Heart right ventricle (tissue), 16 donors: ENCODE results near the gene FAM171A2. TPM values are rescaled to one million over a fixed set of nuclear protein-coding genes. Genes with fewer than 3 reads are reported as not detected.

ENCODE experiments used
- ATAC-seq, 8 donors: fragments of 200-7000 bp; cut with Tn5 transposase; one replicate each; pipeline ENCODE4 v1.9.1; 2020; ENCODE audit warnings: mild to moderate bottlenecking in 8 of 8, moderate library complexity in 8 of 8, moderate number of reproducible peaks in 1 of 8
- DNase-seq, 2 donors: peaks; one replicate each; pipeline ENCODE4 v3.0.0-alpha.2; 2020
- H3K27ac ChIP-seq, 10 donors: fragments of 200-600 bp; sonication (generic) in 2 of 10; one replicate each; pipeline versions ENCODE4 v1.5.0 to v1.8.0; 2020 to 2022; ENCODE audit warnings: mild to moderate bottlenecking in 3 of 10
- H3K27me3 ChIP-seq, 7 donors: fragments of 200-600 bp; one replicate each; pipeline ENCODE4 v1.8.0; 2021 to 2022; ENCODE audit warnings: mild to moderate bottlenecking in 2 of 7
- H3K36me3 ChIP-seq, 9 donors: fragments of 200-600 bp; sonication (generic) in 1 of 9; one replicate each; pipeline versions ENCODE4 v1.5.0 to v1.8.0; 2020 to 2022; ENCODE audit warnings: mild to moderate bottlenecking in 2 of 9
- H3K4me1 ChIP-seq, 9 donors: fragments of 200-600 bp; sonication (generic) in 1 of 9; one replicate each; pipeline versions ENCODE4 v1.5.0 to v1.8.0; 2020 to 2022; ENCODE audit warnings: mild to moderate bottlenecking in 4 of 9
- H3K4me3 ChIP-seq, 10 donors: fragments of 200-600 bp; sonication (generic) in 2 of 10; one replicate each; pipeline versions ENCODE4 v1.5.0 to v1.8.0; 2020 to 2022; ENCODE audit warnings: mild to moderate bottlenecking in 7 of 10, moderate library complexity in 2 of 10
- H3K9me3 ChIP-seq, 11 donors: fragments of 200-600 bp in 10 of 11; sonication (generic) in 2 of 11; one replicate each; pipeline versions ENCODE4 v1.5.0 to v1.8.0; 2013 to 2022; ENCODE audit warnings: mild to moderate bottlenecking in 2 of 11, control low read depth in 1 of 11, moderate library complexity in 1 of 11
- WGBS, 2 donors: extraction: QIAGEN DNeasy Blood & Tissue Kit; methylation state at CpG; one replicate each; pipeline ENCODE4 v1.1.7; 2013; ENCODE audit warnings: inconsistent platforms in 1 of 2; 5-methylcytosine and 5-hydroxymethylcytosine counted together
- intact Hi-C, 10 donors: fragments of 100-400 bp; cut with DNase I; formaldehyde crosslinking; loops; one replicate each; pipeline versions ENCODE4 v1.11.1 to v1.14.2; 2022
- polyA plus RNA-seq, 2 donors: library from polyadenylated mRNA; stranded (reverse); fragments of 200-250 nt; gene quantifications; one replicate each; pipeline ENCODE4 v1.2.3, GENCODE V29; 2013
- total RNA-seq, 10 donors: library from RNA; stranded (reverse); fragmentation: NEBNext Ultra II Directional in 3 of 10; extraction: Animal tissue kit (Norgen Biotek cat#: 25700) in 3 of 10; gene quantifications; one replicate each; pipeline versions ENCODE4 v1.2.1 to v1.2.4, GENCODE V29; 2021 to 2023
- TF ChIP-seq, protein P1 (sequence below), 9 donors: fragments of 200-600 bp; sonication (generic) in 2 of 9; IDR thresholded peaks; one replicate each; pipeline versions ENCODE4 v1.5.0 to v1.8.0; 2021 to 2022; ENCODE audit warnings: antibody characterized with exemption in 9 of 9, mild to moderate bottlenecking in 5 of 9, moderate library complexity in 1 of 9
- donor health status: Arrhythmogenic right ventricular cardiomyopathy.
- donor health status: ischemic (EF 13 %, LVEDD 7.1; RV severe dilation, severe dysfunction).
- donor health status: healthy with polysubstance abuse.
- donor health status: DM: no; HTN: yes; CAD: no.
- donor health status: DM: no; HTN: no; CAD: no.
- donor health status: ischemic (EF 25% LVEDD 6.9; RV normal size, moderate dysfunction).
- donor health status: ischemic (EF 25% LVEDD 5.7; RV mildly dilated, moderate dysfunction).
- donor health status: healthy.
- donor health status: DM: yes; HTN: yes; CAD: no.
- donor health status: Ischemic cardiomyopathy.
- donor health status: ischemic (EF 35%, LVEDD 5.7; RV mildly dilated, moderate dysfunction).
- donor health status: nonischemic (EF 11% LVEDD 7.7; RV severe dilation, severe dysfunction).
- donor health status: DM: yes; HTN: yes; CAD: no.
- donor health status: PGD.
- donor health status: ischemic (EF 29% LVEDD 5.4; RV normal size, mild dysfunction).
- donor health status: nonischemic (EF 23%, LVEDD 6.1; RV moderate dilation, normal function).

Gene FAM171A2
- total and polyA plus RNA-seq, 12 donors, result 0.25 to 0.95 (median 0.46) TPM

DNA sequence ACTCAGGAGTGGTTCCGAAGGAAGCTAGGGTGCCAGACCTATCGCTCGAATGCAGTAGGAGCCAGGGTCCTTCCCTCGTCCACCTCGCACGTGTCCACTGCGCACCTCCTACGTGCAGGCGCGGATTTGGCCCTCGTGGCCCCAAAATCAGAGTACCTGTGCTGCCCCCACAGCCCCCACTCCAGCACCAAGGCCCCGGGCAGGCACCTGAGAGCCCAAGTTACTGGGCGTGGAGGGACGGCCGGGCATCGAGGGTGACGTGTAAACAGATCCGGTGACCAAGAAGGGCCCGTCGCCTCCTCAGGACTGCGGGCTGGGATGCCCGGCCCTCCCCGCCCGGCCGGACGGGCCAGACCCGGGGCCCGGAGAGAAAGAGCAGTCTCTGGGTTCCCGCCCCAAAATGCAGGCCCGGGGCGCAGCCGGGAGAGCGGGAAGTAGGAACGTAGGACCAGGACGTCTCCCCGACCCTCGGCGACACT, 39.5 kb downstream of the FAM171A2 start:
- TF ChIP-seq, protein P1, sequence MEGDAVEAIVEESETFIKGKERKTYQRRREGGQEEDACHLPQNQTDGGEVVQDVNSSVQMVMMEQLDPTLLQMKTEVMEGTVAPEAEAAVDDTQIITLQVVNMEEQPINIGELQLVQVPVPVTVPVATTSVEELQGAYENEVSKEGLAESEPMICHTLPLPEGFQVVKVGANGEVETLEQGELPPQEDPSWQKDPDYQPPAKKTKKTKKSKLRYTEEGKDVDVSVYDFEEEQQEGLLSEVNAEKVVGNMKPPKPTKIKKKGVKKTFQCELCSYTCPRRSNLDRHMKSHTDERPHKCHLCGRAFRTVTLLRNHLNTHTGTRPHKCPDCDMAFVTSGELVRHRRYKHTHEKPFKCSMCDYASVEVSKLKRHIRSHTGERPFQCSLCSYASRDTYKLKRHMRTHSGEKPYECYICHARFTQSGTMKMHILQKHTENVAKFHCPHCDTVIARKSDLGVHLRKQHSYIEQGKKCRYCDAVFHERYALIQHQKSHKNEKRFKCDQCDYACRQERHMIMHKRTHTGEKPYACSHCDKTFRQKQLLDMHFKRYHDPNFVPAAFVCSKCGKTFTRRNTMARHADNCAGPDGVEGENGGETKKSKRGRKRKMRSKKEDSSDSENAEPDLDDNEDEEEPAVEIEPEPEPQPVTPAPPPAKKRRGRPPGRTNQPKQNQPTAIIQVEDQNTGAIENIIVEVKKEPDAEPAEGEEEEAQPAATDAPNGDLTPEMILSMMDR (IDR thresholded peaks at IDR 0.05), result no peak
- intact Hi-C loops, result loop anchor here in 8 of 10 donors (1.0 to 5.0 kb wide), 7 partner anchors 42 to 112 kb away; partner anchors contain the start of gene UBTF (in 2 of the 8)
- Histone ChIP-seq H3K9me3 (no peaks in the 10 kb centered on the region), H3K36me3 (peaks cover 0 to 37% (median 24%) of the 10 kb centered on the region in 9 donors), H3K4me1 (peaks cover 9 to 41% (median 35%) of the 10 kb centered on the region in 9 donors), H3K27ac (peak overlapping the region in 9 of 10 donors; percentile 79 to 98 (median 96)), H3K4me3 (peak overlapping the region; percentile 90 to 100 (median 98)), H3K27me3 (no peaks in the 10 kb centered on the region)
- ATAC-seq (peak in 1 of 8 donors; percentile 5), DNase-seq (no peak)
- 1% methylated on average over 38 of the region's 38 CpGs for WGBS, 2 donors

DNA sequence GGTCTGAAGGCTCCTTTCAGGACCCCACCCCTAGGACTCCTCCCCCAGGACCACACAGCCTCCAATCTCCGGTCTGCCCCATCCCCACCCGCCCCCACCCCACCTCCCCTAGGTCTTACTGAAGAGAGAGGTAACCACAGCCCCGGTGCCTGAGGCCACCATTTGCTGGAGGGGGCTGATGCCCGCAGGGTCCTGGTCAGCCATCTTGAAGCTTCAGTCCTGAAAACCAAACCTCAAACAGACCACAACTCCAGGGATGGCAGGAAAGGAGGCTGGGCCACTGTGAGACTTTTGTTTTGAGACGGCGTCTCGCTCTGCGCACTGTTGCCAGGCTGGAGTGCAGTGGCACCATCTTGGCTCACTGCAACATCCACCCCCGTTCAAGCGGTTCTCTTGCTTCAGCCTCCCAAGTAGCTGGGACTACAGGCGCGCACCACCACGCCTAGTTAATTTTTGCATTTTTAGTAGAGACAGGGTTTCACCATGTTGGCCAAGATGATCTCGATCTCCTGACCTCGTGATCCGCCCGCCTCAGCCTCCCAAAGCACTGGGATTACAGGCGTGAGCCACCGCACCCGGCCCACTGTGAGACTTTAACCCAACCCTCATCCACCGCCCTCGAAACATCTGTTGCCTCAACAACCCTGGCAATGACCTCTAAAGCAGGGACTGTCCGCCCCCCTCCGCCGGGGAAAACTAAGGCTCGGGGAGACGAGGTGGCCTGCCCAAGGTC, 40.1 kb downstream of the FAM171A2 start:
- peak overlapping the region in 4 of 10 donors; percentile 90 to 96 (median 94) for H3K27ac ChIP-seq
- TF ChIP-seq, protein P1 (IDR thresholded peaks at IDR 0.05), result no peak
- ATAC-seq (no peak), DNase-seq (no peak)
- peaks cover 9 to 41% (median 35%) of the 10 kb centered on the region in 9 donors for H3K4me1 ChIP-seq
- H3K27me3 ChIP-seq, result no peaks in the 10 kb centered on the region
- no peaks in the 10 kb centered on the region for H3K9me3 ChIP-seq
- intact Hi-C loops, result loop anchor here in 8 of 10 donors (1.0 to 5.0 kb wide), 7 partner anchors 41 to 111 kb away; partner anchors contain the start of gene UBTF (in 2 of the 8)
- WGBS, 2 donors, result 61 to 62% methylated on average over 26 to 27 of the region's 27 CpGs
- peaks cover 0 to 38% (median 24%) of the 10 kb centered on the region in 9 donors for H3K36me3 ChIP-seq
- H3K4me3 ChIP-seq, result peak overlapping the region; percentile 90 to 100 (median 98)

DNA sequence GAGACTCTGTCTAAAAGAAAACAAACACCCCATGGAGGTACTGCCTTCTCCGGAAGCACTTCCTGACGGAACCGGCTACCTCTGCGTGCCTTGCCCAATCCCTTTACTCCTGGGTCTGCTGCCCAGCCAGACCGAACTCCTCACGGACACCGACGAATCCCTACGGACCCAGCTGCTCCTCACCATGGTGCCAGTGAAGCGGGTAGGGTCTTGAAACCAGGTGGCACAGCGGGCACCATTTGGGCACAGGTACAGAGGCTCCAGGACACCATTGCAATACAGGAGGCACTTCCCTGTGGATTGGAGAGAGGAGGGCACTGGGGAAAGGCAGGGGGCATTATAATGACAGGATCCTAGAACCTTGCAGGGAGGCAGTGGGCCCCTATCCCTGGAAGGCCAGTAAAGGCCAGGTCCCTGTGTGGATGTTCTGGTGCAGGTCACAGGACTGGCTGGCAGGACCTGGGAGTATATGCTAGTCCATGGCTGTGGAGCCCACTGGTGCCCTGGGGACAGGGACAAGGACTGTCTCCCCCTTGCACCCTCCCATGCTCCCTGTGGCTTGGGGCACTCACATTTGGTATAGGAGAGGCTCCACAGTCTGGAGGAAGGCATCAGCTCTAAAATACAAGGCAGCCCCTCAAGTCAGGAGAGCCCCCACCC, 41.3 kb downstream of the FAM171A2 start:
- Histone ChIP-seq H3K36me3 (peaks cover 0 to 38% (median 24%) of the 10 kb centered on the region in 9 donors), H3K27ac (no peak overlapping the region), H3K27me3 (peaks cover 0 to 10% (median 5%) of the 10 kb centered on the region in 7 donors), H3K9me3 (no peaks in the 10 kb centered on the region), H3K4me3 (no peak overlapping the region), H3K4me1 (peaks cover 9 to 41% (median 34%) of the 10 kb centered on the region in 9 donors)
- intact Hi-C loops, result loop anchor here in 6 of 10 donors (5.0 kb wide), 4 partner anchors 40 to 110 kb away; partner anchors contain the start of gene UBTF (in 1 of the 6)
- ATAC-seq (no peak), DNase-seq (no peak)
- WGBS, 2 donors, result 91 to 95% methylated on average over 11 of the region's 11 CpGs
- TF ChIP-seq, protein P1 (IDR thresholded peaks at IDR 0.05), result no peak
